HG03469 (cell line): ENCODE results near the gene IMP4.
"Not testable (repeated sequence)": the region's sequence is repeated elsewhere in the genome, so short reads cannot be mapped to it uniquely, and the experiment has no call there.

ENCODE experiments used
- ATAC-seq: cut with Tn5 transposase; IDR thresholded peaks from one replicate; pipeline ENCODE4 v1.9.1; 2021; ENCODE audit warnings: mild to moderate bottlenecking, moderate library complexity, moderate number of reproducible peaks; ENCODE audit not compliant: unreplicated experiment

IMP4 gene

DNA sequence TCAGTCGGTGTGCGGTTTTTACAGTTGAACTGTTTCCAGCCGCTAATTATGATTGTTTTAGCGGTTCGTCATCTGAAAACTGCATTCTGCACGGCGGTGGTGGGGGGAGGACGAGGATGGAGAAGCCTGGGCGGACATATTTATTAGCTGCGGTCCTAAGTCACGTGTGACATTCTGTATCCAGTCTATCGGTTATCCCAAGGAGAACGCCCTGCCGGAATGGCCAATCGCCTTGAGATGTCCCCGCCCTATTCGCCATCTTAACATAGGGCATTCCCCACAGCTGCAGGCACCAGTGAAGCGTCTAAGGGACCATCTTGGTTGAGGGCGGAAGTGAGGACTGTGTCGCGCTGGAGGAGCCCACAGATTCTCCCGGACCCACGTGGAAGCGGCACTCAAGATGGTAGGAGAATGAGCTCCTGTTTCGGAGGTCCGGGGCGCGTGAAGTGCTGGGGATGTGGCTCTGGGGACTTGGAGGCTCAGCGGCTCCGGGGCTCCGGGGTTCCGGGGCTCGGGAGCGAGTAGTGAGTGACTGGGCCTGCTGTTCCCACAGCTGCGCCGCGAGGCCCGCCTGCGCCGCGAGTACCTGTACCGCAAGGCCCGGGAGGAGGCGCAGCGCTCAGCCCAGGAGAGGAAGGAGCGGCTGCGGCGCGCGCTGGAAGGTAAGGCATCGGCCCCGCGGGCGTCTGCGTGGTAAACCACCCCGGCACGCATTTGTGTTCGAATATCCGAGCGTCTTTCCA lies at the start of gene IMP4:
IMP4 (plus strand) TSS at position 365 of the 743 bp plus-strand sequence; CDS start at position 401, 36 bp downstream.
- ATAC-seq: peak; percentile 83

- no peak for ATAC-seq
Measured at GRCh38 chr2:130300258-130300969, 42.3 kb upstream of the IMP4 start.

GRCh38 chr2:130300970-130301348 lies 41.7 kb upstream of the IMP4 start:
- ATAC-seq: no peak

- no peak for ATAC-seq
Measured at GRCh38 chr2:130302164-130302886, 40.4 kb upstream of the IMP4 start.

DNA sequence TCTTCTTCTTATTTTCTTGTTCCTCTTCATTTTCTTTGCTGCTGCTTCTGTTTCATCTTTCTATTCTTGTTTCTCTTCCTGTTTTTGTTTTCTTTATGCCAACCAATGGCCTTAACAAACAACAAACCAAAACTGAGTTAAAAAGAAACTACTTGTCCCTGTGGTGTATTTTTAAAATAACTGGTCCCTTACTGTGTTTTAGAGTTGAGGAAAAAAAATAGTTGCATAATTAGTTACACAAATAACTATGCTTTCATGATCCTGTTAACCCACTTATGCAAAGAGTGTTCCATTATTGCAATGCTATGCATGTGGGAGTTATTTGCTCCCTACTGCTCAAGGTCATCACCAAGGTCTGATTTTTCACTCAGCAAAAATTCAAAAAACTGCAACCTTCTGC lies 39.5 kb upstream of the IMP4 start:
- ATAC-seq: peak; percentile 69

GRCh38 chr2:130304726-130305125 lies 38.0 kb upstream of the IMP4 start:
- ATAC-seq: no peak

DNA sequence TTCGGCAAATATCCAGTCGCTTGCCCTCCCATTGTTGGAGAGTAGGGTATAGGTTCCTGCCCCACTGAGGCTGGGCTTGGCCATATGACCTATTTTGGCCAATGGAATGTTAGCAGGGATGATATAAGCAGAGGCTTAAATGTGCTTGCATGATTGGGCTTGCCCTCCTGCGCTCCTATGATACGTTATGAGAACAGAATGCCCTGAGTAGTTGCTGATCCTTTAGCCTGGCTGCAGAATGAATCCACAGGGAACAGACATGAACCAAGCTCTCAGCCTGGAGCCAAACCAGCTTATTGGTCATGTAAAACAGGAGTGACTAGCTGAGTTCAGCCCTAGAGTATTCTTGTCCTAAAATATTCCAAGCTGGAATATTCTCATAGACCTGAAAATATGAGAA lies 34.8 kb upstream of the IMP4 start:
- ATAC-seq: no peak

DNA sequence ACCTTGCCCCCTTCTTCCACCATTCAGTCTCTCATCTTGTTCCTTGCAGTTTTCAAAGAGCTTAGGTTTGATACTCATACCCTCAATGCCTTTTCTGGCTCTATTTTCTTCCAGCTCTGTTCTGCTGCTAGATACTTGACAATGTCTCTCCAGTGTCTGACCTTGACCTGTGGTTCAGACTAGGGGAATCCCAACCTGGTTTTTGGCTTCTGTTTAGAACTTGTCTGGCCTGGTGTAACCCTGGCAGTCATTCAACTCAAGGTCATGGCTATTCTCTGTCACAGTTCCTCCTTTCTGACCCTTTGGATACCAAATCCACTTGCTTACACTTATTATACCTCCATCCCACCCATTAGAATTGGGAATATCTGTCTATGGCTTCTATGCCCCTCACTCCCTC lies 31.8 kb upstream of the IMP4 start:
- no peak for ATAC-seq

DNA sequence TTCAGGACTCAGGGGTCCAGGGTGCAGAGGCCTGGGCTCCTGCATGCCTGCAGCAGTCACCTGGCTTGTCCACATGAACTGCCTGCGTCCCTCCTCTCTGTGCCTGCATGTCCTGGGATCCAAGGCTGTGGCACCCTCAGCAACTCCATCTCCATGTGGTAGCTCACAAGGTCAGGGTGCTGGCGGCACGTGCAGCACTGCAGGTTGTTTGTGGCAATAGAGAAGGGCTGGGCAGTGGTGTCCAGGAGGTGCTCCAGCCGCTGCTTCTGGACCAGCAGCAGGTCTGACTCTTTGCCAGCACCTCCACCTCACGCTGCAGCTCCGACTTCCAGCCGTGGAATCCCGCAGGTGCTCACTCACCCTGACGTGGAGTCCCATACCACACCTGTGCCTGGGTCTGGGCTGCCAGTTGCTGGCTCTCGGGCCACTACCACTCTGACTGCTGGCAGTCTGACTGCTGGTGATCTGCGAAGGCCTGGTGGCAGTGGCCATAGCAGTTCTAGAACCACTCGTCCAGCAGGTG lies 28.8 kb upstream of the IMP4 start:
- no peak for ATAC-seq

- no peak for ATAC-seq
Measured at GRCh38 chr2:130314377-130314776, 28.3 kb upstream of the IMP4 start.

DNA sequence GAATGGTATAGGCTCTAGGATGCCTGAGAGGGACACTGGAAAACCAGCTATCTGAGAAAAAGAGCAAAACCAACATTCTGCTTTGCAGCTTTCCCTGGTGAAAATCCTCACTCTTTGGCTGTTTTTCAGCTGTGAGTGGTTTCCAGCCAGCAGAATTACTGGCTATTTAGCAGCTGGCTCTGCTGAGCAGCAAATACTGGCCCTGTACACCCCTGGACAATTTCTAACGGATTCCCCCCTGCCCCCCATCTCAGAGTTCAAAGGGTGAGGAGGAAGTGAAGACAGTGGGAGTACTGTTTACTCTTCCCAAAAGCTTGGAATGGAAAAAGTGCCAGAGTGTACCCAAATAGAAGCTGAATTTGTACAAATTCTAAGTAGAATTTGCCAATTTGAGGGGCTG lies 26.1 kb upstream of the IMP4 start:
- ATAC-seq: no peak

- no peak for ATAC-seq
Measured at GRCh38 chr2:130318906-130319305, 23.8 kb upstream of the IMP4 start.

- no peak for ATAC-seq
Measured at GRCh38 chr2:130319536-130319935, 23.2 kb upstream of the IMP4 start.

- ATAC-seq: no peak
Measured at GRCh38 chr2:130327703-130328527, 14.8 kb upstream of the IMP4 start.

DNA sequence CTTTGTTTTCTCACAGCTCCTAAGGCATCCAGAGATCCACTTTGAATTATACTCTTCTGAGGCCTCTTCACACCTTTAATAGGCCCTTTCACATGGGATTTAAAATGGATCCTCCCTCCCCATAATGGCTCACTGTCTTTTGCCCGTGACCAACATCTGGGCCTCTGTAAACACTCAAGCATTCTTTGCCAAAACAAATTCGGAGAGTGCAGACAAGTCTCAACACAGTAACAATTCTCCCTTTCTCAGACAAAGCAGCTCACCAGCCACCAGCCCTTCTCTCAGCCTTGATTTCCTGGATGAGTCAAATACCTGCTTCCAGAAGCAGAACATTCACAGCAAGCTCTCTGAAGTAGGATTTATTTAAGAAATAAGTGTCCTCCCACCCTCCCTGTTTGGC lies 14.0 kb upstream of the IMP4 start:
- ATAC-seq: no peak

- peak; percentile 66 for ATAC-seq
Measured at GRCh38 chr2:130332271-130333073, 10.2 kb upstream of the IMP4 start.

- not testable (repeated sequence) for ATAC-seq
Measured at GRCh38 chr2:130333253-130333652, 9.4 kb upstream of the IMP4 start.

- no peak for ATAC-seq
Measured at GRCh38 chr2:130334026-130334425, 8.7 kb upstream of the IMP4 start.

DNA sequence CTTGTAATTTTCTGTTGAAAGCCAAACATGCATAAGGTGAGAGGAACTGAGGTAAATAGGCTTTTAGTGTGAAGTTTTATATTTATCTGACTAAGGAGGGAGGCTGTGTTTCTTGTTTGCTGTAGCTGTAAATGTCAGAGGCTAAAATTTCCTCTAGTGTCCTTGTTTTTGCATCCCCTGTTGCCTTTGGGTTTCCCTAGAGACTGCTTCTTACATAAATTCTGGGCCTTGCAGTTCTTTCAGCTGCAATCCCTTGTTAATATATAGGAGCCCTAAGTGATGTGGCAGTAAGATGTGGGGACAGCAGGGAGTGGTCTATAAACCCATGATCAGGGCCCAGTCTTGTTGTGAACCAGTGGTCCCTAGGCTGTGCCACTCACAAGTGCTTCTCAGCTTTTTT lies 7.5 kb upstream of the IMP4 start:
- no peak for ATAC-seq
